Stimulated activated naive CD8-positive, alpha-beta T cell treated with anti-CD3 and anti-CD28 coated beads, Interleukin-15, Interleukin-2, amounts not matched to agents 100 U/mL and 50 U/mL, for 24 hours (primary cell): ENCODE data around the gene RNF43.
A peak's percentile ranks its signal among the peaks of the same experiment; 100 is the strongest.

Experiments used
- ATAC-seq: fragments of 150-1000 bp; cut with Tn5 transposase; one replicate; pipeline ENCODE4 v1.10.0; 2021
- DNase-seq: peaks from one replicate; pipeline ENCODE4 v3.0.0; 2021

RNF43 gene

DNA sequence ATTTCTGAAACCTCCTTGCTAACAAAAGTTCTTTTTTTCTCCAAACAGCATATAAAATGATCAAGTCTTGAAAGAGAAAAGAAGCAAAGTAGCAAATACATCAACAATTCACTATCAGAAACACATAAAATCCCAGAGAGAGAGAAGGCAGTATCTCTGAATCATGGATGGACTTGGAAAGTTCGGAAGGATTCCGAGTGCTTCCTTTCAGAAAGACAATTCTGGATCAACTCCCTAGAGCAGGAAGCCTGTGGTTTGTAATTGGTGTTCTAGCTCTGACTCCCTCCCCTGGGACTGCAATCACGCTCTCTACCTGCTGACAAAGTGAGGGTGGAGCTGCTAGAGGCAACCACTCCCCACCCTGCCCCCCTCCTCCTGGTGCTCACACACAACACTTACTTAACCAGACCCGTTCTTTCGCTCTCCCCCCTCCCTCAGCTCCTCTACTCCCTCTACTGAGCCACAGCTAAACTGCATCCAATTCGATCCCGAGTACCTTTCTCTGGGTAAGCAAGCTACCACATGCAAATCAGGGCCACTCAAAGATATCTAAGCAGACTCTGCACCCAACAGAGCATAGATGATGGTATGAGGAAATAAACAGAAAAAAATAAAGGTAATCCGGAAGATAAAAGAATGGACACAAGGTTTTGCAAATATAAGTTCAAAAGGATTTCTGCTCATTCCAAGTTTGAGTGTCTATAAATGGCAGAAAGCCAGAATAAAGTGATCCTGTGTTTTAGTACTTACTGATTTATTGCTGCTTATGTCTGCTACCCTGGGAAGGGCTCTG, at the start of gene RNF43:
RNF43 (minus strand) TSS at position 235 of the 793 bp plus-strand sequence. CDS start 1,957 bp downstream, outside the sequence.
- peak; percentile 86 for DNase-seq
- peak; percentile 99 for ATAC-seq

DNA sequence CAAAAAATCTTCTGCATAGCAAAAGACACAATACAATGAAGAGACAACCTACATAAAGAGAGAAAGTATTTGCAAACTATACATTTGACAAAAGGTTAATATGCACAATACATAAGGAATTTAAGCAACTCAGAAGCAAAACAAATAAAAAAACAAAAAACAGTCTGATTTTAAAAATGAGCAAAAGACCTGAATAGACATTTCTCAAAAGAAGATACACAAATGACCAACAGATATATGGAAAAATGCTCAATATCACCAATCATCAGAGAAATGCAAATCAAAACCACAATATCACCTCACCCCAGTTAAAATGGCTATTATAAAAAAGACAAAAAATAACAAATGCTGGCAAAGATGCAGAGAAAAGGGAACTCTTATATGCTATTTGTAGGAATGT, 38.2 kb upstream of the RNF43 start:
- no peak for DNase-seq
- ATAC-seq: no peak

DNA sequence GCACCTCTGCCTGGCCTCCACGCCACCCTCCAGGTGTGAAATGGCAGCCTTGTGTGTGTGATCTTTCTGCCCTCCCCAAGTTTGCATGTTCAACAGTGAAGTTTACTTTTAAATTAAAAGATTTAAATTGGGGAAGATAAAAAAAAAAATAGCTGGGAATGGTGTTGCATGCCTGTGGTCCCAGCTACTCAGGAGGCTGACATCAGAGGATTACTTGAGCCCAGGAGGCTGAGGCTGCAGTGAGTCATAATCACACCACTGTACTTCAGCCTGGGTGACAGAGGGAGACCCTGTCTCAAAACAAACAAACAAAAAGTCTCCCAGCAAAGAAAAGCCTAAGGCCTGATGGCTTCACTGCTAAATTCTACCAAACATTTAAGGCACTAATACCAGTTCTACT, 35.4 kb upstream of the RNF43 start:
- ATAC-seq: no peak
- DNase-seq: no peak

DNA sequence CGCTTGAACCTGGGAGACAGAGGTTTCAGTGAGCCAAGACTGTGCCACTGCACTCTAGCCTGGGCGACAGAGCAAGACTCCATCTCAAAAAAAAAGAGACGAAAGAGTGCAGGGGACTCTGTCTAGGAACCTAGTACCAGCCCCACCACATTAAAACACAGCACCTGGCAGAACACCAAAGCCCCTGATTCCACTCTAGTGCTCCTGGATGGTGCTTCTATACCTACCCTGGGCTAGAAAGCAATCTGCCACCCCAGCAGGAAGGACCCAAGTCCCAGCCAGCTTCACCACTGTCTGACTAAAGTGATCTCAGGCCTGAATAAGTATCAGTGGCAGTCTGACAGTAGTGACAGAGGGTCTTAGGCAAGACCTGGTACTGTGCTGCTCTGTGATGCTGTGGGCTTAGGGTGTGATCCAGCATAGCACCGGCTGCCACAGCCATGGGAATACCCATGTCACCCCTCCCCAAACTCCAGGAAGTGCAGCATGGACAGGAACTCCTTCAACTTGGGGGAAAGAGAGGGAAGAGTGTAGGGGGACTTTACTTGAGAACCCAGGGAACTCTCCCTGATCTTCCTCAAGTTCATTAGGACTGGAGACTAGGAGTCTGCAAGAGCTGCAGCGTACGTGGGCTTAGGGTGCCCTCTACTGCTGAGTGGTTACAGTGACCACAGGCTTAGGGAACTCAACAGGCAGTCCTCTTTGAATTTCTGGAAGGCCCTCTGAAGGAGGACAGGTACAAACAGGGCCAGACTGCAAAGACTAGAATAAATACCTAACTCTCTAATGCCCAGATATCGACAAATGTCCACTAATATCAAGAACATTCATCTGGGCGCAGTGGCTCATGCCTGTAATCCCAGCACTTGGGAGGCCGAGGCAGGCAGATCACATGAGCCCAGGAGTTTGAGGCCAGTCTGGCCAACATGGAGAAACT, 30.0 kb upstream of the RNF43 start:
- DNase-seq: peak; percentile 71
- peak; percentile 86 for ATAC-seq

DNA sequence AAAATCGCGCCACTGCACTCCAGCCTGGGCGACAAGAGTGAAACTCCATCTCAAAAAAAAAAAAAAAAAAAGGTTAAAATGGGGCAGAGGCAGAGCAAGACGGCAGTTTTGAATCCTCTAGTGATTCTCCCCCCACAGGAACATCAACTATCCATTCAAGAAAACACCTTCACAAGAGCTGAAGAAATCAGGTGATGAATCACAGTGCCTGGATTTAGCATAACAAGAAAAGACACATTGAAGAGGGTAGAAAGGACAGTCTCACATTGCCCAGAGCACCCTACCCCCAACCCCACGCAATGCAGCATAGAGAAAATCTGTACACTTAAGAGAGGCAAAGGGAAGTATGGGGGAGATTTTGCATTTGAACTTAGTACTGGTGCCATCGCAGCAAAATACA, 28.8 kb upstream of the RNF43 start:
- DNase-seq: no peak
- no peak for ATAC-seq

DNA sequence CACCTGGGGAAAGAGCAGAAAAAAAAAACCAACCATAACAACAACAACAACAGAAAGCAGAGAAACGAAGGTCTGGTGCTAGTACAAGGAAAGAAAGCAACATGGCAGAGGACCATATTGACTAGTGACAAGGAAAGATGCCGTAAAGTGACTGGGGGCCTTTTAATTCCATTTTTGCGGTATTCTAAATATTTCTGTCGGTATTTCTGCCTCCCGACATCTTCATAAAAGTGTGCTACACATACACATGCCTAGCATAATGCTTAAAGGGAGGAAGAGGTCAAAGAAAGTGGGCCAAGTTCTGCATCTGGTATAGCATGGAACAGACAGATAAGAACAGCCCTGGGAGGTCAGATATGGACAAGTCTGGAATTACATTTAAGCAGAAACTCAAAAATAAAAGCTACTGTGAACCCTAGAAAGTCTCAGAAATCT, 19.5 kb upstream of the RNF43 start:
- ATAC-seq (no peak), DNase-seq (no peak)

DNA sequence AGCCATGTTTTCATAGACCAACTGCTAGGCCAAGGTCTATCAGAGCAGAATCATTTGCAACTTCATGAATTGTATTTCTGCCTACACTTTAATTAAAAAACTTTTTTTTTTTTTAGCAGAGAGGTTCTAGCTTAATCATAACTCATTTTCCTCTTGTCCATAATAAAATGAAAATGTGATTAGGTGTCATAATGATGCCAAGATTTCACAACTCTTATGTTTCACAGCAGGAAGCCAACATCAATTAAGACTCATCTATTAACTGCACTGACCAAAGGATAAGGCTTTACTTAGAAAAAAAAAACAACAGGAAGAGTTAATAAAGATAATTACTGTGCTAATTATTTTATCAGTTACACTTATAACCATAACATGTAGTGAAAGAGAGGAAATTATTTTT, 18.9 kb upstream of the RNF43 start:
- no peak for ATAC-seq
- no peak for DNase-seq

- no peak for ATAC-seq
These were observed 15.7 kb upstream of the RNF43 start for GRCh38 chr17:58432806-58433573.

DNA sequence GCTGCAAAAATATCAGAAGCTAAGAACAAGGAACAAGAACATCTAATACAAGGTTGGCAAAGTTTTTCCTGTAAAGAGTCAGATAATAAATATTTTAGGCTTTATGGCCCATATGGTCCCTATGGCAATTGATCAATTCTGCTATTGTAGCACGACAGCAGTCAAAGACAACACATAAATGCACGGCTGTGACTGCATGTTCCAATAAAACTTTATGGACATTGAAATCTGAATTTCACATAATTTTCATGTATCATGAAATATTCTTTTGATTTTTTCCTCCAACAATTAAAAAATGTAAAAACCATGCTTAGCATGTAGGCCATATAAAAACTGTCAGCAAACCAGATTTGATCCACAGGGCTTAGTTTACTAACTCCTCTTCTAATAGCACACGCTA, 10.5 kb upstream of the RNF43 start:
- no peak for DNase-seq
- no peak for ATAC-seq

More at GRCh38 chr17:58432806-58433573, 15.7 kb upstream of the RNF43 start:
- DNase-seq: no peak

GRCh38 chr17:58421711-58422110, 4.4 kb upstream of the RNF43 start:
- ATAC-seq (no peak), DNase-seq (no peak)

- no peak for ATAC-seq
- no peak for DNase-seq
These were observed 3.5 kb upstream of the RNF43 start for GRCh38 chr17:58420827-58421226.

DNA sequence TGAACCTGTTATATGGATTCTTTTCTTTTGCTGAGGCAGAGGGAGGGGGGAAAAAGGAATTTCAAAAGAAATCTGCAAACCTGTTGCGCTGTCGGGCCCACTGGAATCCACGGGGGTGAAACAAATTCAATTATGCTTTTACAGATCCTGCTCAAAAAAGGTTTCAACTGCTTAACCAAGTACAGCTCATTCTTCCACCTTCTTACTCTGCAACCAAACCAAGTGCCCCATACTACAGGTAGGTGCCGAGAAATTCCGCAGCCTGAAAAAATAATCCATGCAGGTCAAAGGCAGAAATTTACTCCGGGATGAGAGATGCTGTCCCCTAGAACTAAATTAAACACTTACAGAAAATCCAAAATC, 416 bp downstream of the RNF43 start:
- no peak for ATAC-seq

GRCh38 chr17:58416396-58416795, 938 bp downstream of the RNF43 start:
- DNase-seq (no peak), ATAC-seq (no peak)

More for the DNA sequence above, 416 bp downstream of the RNF43 start:
- DNase-seq: no peak

DNA sequence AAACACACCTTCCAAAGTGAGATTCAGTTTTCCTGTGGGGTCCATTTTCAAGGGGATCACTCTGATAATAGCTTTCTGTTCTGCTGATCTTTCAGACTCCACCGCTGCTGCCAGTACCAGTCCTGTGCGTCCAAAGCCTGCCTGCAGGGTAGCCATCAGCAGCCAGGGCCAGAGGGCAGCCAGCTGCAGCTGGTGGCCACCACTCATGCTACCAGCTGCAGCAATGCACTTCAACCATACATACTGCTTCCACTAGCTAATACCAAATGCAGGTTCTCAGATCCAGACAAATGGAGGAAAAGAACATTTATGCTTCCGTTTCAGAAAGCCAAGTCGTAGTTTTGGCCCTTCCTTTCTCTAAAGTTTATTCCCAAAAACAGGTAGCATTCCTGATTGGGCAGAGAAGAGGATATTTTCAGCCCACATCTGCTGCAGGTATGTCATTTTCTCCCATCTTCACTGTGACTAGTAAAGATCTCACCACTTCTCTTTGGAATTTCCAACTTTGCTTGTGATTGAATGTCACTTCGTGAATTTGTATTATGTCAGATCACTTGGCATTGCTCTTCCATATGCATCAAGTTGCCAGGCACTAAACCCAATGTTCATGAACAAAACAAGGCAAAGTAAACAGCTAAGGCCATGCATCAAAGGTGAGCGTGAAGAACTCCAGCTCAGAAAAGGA, 1.8 kb downstream of the RNF43 start:
- ATAC-seq: no peak
- no peak for DNase-seq

GRCh38 chr17:58414596-58414997, 2.7 kb downstream of the RNF43 start:
- ATAC-seq: no peak
- no peak for DNase-seq

DNA sequence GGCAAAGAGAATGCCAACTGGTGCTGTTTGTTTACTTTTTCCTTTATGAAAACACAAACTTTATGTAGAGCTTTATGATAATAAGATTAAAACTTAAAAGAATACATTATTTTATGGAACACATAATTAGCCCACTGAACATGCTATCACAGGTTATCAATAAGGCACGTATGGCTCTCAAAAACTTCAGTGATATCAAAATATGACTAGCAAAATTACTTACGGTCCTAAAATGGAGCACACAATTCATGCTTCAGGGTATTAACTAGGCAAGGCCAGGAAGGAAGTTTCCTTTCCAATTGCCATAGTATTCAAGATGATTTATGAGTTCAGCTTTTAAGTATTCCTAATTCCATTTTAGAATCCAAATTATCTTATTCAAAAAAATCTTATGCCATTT, 3.6 kb downstream of the RNF43 start:
- ATAC-seq (no peak), DNase-seq (no peak)

DNA sequence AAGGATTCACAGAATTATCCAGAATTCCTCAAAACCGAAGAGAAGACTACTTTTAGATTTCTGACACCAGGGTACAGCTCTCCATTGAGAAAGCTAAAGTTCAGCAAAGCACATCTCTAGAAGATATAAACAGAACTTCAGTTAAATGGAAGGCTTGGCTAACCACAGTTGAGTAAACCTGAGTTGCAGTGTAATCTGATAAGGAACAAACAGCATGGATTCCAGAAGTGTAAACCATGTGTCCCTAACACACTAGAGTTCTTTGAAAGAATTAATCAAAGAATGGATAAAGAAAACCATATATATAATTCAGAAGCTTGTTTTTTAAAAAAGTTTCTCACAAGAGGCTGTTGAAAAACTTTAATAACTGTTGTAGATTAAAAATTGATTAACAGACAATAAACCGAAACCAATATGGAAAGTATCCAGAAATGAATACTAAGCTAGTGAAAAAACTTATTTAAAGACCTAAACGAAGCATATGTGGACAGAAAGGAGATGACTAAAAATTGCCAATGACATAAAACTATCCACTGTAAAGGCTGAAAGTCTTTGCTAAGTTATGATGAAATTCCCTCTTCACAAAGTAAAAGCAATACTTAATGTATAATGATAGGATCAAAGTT, 4.3 kb downstream of the RNF43 start:
- DNase-seq (no peak), ATAC-seq (peak; percentile 50)

DNA sequence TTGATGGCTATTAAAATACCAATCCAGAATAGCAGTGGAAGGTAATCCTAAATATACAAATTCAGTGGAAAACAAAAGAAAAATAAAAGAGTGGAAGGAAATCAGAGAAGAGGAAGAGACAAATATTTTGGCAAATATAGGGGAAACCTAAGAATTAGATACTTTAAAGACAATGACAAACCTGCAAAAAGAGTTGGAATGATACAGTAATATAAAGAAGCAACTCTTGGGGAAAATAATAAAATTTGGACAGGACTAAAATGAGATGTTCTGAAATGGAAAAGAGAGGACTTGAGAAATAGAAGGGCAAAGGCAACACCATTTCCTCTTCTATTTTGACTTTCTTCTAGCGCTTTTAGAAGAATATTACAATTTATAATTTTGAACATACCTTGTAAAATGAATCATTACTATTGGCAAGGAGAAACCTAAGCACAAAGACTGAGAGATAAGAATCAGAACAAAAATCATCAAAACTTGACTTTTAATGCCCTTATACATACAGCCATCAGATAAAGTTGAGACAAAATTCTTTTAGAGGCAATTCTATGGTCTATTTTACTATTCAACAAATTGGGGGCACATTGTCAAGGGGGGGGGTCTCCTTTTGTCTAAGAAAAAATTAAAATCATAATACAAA, 5.2 kb downstream of the RNF43 start:
- DNase-seq (no peak), ATAC-seq (no peak)

DNA sequence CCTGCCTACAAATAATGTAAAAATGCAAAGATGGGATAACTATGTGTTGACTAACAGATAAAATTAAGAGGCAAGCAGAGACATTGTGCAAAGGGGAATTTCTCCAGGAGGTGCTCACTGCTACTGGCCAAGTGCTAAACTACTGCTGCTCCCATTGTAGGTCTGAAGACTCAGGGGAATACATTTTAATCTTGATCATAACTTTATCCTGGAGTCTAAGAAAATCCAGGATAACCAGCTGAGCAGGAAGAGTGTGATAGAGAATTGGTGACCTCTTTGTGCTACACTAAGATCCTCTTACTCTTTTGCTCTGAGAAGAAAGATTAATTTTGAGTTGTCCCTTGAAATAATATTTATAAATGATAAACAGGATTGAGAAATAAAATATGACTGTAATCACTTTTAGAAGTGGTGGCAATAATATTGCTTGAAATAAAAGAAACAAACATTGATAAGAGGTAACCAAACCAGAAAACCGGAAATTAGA, 5.9 kb downstream of the RNF43 start:
- no peak for ATAC-seq
- DNase-seq: no peak

DNA sequence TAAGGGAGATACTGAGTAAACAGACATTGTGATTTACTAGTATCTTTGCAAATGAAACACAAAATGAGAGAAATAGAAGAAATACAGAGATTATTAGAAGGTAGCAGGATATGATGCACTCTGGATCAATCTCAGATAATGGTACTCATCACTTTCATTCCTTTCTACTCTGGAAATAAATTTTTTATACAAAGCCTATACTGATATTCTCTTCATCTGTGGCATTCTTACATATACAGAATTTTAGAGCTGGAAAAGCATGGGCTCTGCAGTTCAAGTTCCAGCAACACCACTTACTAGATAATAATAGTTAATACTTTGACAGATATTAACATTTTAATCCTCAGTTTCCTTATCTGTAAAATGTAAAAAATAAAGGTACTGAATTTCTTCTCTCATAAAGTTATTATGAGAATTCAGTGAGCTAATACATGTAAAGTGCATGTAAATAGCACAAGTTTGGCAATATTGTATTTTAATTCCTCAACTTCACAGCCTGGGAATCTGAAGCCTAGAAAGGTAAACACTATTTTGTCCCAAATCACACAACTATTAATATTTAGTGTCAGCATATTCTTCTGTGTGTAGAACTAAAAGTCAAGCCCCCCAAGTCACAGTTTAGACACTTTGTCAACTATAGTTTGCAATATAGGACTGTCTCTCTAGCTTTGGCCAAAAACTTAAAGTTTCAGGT, 6.5 kb downstream of the RNF43 start:
- ATAC-seq (no peak), DNase-seq (no peak)
